BE2C (cell line): ENCODE results near the gene LDLR.
"Not testable (repeated sequence)": the region's sequence is repeated elsewhere in the genome, so short reads cannot be mapped to it uniquely, and the experiment has no call there.

Experiments
- DNase-seq: peaks from one replicate; pipeline ENCODE4 v3.0.0-alpha.2; 2020
- H3K27me3 ChIP-seq: fragments of 250-450 bp; sonication (Bioruptor Pico); 2 replicates; pipeline ENCODE4 v1.5.1; 2020; ENCODE audit warnings: mild to moderate bottlenecking
- H3K36me3 ChIP-seq: fragments of 250-450 bp; sonication (Bioruptor Pico); 2 replicates; pipeline ENCODE4 v1.5.1; 2020; ENCODE audit warnings: mild to moderate bottlenecking
- H3K4me1 ChIP-seq: fragments of 250-450 bp; sonication (Bioruptor Pico); 2 replicates; pipeline ENCODE4 v1.5.1; 2020
- H3K4me3 ChIP-seq: 2 replicates; pipeline ENCODE4 v1.5.1; 2011; ENCODE audit warnings: low read depth, low read length
- H3K9me3 ChIP-seq: fragments of 250-450 bp; sonication (Bioruptor Pico); 2 replicates; pipeline ENCODE4 v1.5.1; 2020
- CTCF ChIP-seq: IDR thresholded peaks from 2 replicates; pipeline ENCODE4 v1.5.1; 2012; ENCODE audit warnings: mild to moderate bottlenecking, low read depth, low read length

Gene LDLR

GRCh38 chr19:11098327-11098726 is 9.1 kb downstream of the LDLR start:
- TF ChIP-seq CTCF: no peak
- H3K27me3 ChIP-seq: no peaks in the 10 kb centered on the region
- no peaks in the 10 kb centered on the region for H3K9me3 ChIP-seq
- H3K36me3 ChIP-seq: peaks cover 94% of the 10 kb centered on the region
- no peak overlapping the region for H3K4me3 ChIP-seq
- no peak for DNase-seq
- H3K4me1 ChIP-seq: no peaks in the 10 kb centered on the region

- no peaks in the 10 kb centered on the region for H3K9me3 ChIP-seq
- no peak for DNase-seq
- no peaks in the 10 kb centered on the region for H3K27me3 ChIP-seq
- TF ChIP-seq CTCF: no peak
- H3K4me3 ChIP-seq: no peak overlapping the region
- no peaks in the 10 kb centered on the region for H3K4me1 ChIP-seq
- peaks cover 94% of the 10 kb centered on the region for H3K36me3 ChIP-seq
Observed at GRCh38 chr19:11098861-11099260, 9.6 kb downstream of the LDLR start.

- H3K36me3 ChIP-seq: peaks cover 94% of the 10 kb centered on the region
- DNase-seq: no peak
- no peaks in the 10 kb centered on the region for H3K9me3 ChIP-seq
- TF ChIP-seq CTCF: no peak
- H3K4me3 ChIP-seq: no peak overlapping the region
- H3K27me3 ChIP-seq: no peaks in the 10 kb centered on the region
- H3K4me1 ChIP-seq: no peaks in the 10 kb centered on the region
Observed at GRCh38 chr19:11100049-11100448, 10.8 kb downstream of the LDLR start.

GRCh38 chr19:11101057-11101456 is 11.8 kb downstream of the LDLR start:
- H3K36me3 ChIP-seq: peaks cover 94% of the 10 kb centered on the region
- DNase-seq: no peak

GRCh38 chr19:11102944-11103343 is 13.7 kb downstream of the LDLR start:
- H3K4me1 ChIP-seq: no peaks in the 10 kb centered on the region
- H3K9me3 ChIP-seq: no peaks in the 10 kb centered on the region
- H3K36me3 ChIP-seq: peaks cover 96% of the 10 kb centered on the region
- DNase-seq: no peak
- no peaks in the 10 kb centered on the region for H3K27me3 ChIP-seq
- H3K4me3 ChIP-seq: no peak overlapping the region
- TF ChIP-seq CTCF: no peak

More at GRCh38 chr19:11101057-11101456, 11.8 kb downstream of the LDLR start:
- H3K4me1 ChIP-seq: no peaks in the 10 kb centered on the region
- no peaks in the 10 kb centered on the region for H3K27me3 ChIP-seq
- H3K9me3 ChIP-seq: no peaks in the 10 kb centered on the region
- no peak overlapping the region for H3K4me3 ChIP-seq
- TF ChIP-seq CTCF: no peak

- H3K4me1 ChIP-seq, H3K9me3 ChIP-seq, H3K27me3 ChIP-seq, H3K4me3 ChIP-seq, DNase-seq: not testable (repeated sequence)
- H3K36me3 ChIP-seq: peaks cover 94% of the 10 kb centered on the region
Observed at GRCh38 chr19:11103667-11104066, 14.4 kb downstream of the LDLR start.
